SK-N-MC (cell line): Measurements from ENCODE around the gene PSMB11.

Source experiments
- EZH2 ChIP-seq: fragments of 200-600 bp; sonication (generic); IDR thresholded peaks from one replicate; pipeline ENCODE4 v1.6.1; 2017; ENCODE audit warnings: antibody characterized with exemption
- FOXP2 ChIP-seq: optimal IDR thresholded peaks from 2 replicates; pipeline ENCODE3; 2011; ENCODE audit warnings: mild to moderate bottlenecking, moderate library complexity; ENCODE audit not compliant: insufficient read depth; ENCODE audit errors: extremely low read length, control extremely low read depth
- POLR2AphosphoS5 ChIP-seq: IDR thresholded peaks from 2 replicates; pipeline ENCODE4 v1.6.1; 2012; ENCODE audit warnings: mild to moderate bottlenecking, low read depth, low read length, borderline replicate concordance

- no peak for TF ChIP-seq EZH2
- TF ChIP-seq POLR2AphosphoS5: no peak
- TF ChIP-seq FOXP2: no peak
These were observed 14.3 kb downstream of the PSMB11 start for GRCh38 chr14:23056145-23056955.
